ENCODE measurements around the gene PDIK1L. TPM values are rescaled to one million over a fixed set of nuclear protein-coding genes. Genes with fewer than 3 reads are reported as not detected.

Gene PDIK1L
- total RNA-seq, 1 donor from 2014 or later: 4.2 TPM

- DNase-seq (ENCODE audit: low read depth in 2 of 2): no peak
Observed at GRCh38 chr1:26169198-26169554, 57.6 kb downstream of the PDIK1L start.

DNA sequence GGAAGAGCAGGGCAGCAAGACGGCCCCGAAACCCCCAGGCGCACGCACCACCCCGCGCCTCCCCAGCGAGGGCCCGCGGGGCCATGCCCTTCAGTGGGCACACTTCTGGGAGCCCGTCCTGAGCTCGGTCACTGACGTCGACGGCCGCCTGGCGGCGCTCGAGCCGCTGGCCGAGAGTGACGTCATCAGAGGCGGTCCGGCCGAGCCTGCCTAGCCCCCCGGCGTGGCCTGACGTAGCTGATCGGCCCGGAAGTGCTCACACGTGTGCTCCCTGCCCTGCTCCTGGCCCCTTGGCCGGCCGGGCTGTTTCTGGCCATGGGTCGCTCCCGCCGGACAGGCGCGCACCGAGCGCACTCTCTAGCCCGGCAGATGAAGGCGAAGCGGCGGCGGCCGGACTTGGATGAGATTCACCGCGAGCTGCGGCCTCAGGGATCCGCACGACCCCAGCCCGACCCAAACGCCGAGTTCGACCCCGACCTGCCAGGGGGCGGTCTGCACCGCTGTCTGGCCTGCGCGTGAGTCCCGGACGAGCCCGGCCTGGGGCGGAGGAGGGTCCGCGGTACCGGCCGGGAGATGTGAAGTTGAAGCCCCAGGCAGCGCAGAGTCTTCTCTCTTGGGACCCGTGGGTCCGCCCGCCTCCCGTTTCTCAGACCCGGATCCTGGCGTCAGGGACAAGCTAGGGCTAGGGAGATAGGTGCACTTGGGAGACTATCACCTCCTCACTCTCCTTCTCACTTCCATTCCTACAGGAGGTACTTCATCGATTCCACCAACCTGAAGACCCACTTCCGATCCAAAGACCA, 58.2 kb downstream of the PDIK1L start, which contains the start of gene ZNF593:
Gene ZNF593 (plus strand): TSS at position 240 of the 803 bp plus-strand sequence. CDS start 76 bp downstream, at position 316.
- DNase-seq (ENCODE audit: low read depth in 2 of 2): peak; percentile 85 to 93

DNA sequence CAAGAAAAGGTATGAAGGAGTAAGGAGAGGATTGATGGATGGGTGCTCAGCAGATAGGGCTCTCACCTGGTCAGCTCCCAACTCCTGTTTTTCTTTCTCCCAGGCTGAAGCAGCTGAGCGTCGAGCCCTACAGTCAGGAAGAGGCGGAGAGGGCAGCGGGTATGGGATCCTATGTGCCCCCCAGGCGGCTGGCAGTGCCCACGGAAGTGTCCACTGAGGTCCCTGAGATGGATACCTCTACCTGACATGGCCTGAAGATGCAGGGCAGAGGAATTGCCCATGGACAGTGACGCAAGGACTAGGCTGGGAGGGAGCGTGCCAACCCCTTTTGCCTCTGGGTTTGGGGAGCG, 58.8 kb downstream of the PDIK1L start:
- no peak for DNase-seq (ENCODE audit: low read depth in 2 of 2)

DNA sequence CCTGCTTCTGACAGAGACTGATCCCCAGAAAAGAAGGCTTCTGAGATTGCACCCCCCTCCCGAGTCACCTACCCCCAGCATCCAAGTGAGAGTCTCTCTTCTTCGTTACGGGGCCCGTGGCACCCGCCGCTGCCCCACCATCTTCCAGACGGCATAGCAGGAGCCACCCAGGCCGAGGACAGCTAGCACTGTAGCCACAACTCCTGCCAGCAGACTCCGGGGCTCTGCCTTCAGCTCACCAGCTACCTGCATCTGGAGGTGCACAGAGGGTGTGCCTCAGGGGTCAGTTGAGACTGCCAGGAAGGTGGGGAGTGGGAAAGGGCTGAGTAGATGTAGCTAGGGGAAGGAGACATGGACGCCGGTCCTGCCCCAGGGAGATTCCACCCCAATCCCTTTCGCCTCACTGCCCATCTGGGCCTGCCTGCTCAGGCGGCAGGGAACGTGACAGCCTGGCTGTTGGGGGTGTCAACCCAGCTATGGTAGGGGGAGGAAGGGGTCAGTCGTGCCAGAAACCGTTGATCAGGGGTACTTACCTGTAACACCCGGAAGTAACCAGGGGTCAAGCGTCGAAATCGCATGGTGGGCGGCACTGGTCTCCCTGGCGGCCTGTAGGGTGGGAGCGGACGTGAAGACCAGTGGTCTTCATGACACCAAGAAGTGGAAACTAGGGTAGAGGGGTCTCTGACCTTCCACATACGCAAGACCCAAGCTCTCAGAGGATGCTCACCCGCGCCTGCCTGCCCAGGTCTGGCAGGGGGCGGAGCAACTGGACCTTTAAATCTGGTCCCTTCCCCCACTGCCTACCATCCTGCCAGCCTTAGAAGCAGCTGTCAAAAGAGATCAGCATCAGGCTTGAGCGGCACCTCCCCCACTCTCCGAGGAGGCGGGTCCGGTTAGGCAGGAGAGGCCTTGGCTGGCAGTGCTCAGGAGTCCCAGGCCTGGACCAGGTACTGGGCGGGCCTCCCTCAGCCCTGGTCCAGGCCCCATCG, 59.8 kb downstream of the PDIK1L start, which contains the start of gene ZNF593OS:
Gene ZNF593OS (minus strand): TSS at position 749 of the 989 bp plus-strand sequence. CDS start 171 bp downstream, at position 578.
- DNase-seq (ENCODE audit: low read depth in 2 of 2): no peak

Other genes with a start within 250 kb of the PDIK1L start
- gene PAQR7, start 236.1 kb upstream of the PDIK1L start, total RNA-seq: 8.5 and 16.9 TPM in 2 replicates
- gene STMN1, start 205.4 kb upstream of the PDIK1L start, total RNA-seq: 131 and 144 TPM in 2 replicates
- 12.1 and 17.3 TPM in 2 replicates for gene PAFAH2, start 113.8 kb upstream of the PDIK1L start, total RNA-seq
- gene EXTL1, start 90.0 kb upstream of the PDIK1L start, total RNA-seq: not detected in 2 replicates
- gene SLC30A2, start 65.7 kb upstream of the PDIK1L start, total RNA-seq: 0.13 TPM in 1 of 2 replicates, not detected in the other
- not detected in 2 replicates for gene TRIM63, start 44.2 kb upstream of the PDIK1L start, total RNA-seq
- 4.1 and 7.1 TPM in 2 replicates for gene FAM110D, start 47.3 kb downstream of the PDIK1L start, total RNA-seq
- not detected in 2 replicates for gene C1orf232, start 57.1 kb downstream of the PDIK1L start, total RNA-seq
- gene ZNF593, start 58.1 kb downstream of the PDIK1L start, total RNA-seq: 19.3 and 23.5 TPM in 2 replicates
- not detected in 2 replicates for gene ZNF593OS, start 60.0 kb downstream of the PDIK1L start, total RNA-seq
- gene CNKSR1, start 65.7 kb downstream of the PDIK1L start, total RNA-seq: not detected in 2 replicates
- gene CATSPER4, start 78.8 kb downstream of the PDIK1L start, total RNA-seq: not detected in 2 replicates
- 5.3 and 6.7 TPM in 2 replicates for gene CEP85, start 122.4 kb downstream of the PDIK1L start, total RNA-seq
- 17.5 and 25.9 TPM in 2 replicates for gene SH3BGRL3, start 168.3 kb downstream of the PDIK1L start, total RNA-seq
- 1.7 and 2.7 TPM in 2 replicates for gene UBXN11, start 194.8 kb downstream of the PDIK1L start, total RNA-seq
- not detected in 2 replicates for gene CD52, start 206.1 kb downstream of the PDIK1L start, total RNA-seq
- 0.25 and 0.51 TPM in 2 replicates for gene CRYBG2, start 242.3 kb downstream of the PDIK1L start, total RNA-seq